HL-60 (cell line): ENCODE measurements around the gene EXOC5.

Experiments
- DNase-seq, 2 experiments: peaks; one replicate each; pipeline ENCODE4 v3.0.0-alpha.2; 2010 to 2020; ENCODE audit warnings: low read depth in 1 of 2, low spot score in 1 of 2
- H3K27ac ChIP-seq: fragments of 250-450 bp; sonication (Bioruptor Pico); replicated peaks from 2 replicates; pipeline ENCODE4 v1.5.1; 2020; ENCODE audit warnings: mild to moderate bottlenecking, moderate library complexity
- H3K27me3 ChIP-seq: fragments of 250-450 bp; sonication (Bioruptor Pico); 2 replicates; pipeline ENCODE4 v1.5.1; 2021; ENCODE audit warnings: mild to moderate bottlenecking, moderate library complexity; ENCODE audit not compliant: insufficient read depth, poor library complexity, severe bottlenecking
- H3K4me3 ChIP-seq: replicated peaks from 2 replicates; pipeline ENCODE4 v1.5.1; 2011; ENCODE audit warnings: mild to moderate bottlenecking, control low read depth, low read length; ENCODE audit not compliant: insufficient read depth
- GABPA ChIP-seq: IDR thresholded peaks from 2 replicates; pipeline ENCODE4 v1.6.1; 2012; ENCODE audit warnings: low read depth
- POLR2AphosphoS5 ChIP-seq: IDR thresholded peaks from 2 replicates; pipeline ENCODE4 v1.6.1; 2012; ENCODE audit warnings: low read depth
- SPI1 ChIP-seq: IDR thresholded peaks from 2 replicates; pipeline ENCODE4 v1.6.1; 2012; ENCODE audit warnings: low read depth, mild to moderate bottlenecking, borderline replicate concordance
- TF ChIP-seq, protein P1 (sequence below): IDR thresholded peaks from one replicate; pipeline ENCODE4 v1.5.1; 2011; ENCODE audit warnings: low read length, control low read depth, inconsistent platforms; ENCODE audit not compliant: insufficient read depth
- TF ChIP-seq, protein P2 (sequence below): IDR thresholded peaks from 2 replicates; pipeline ENCODE4 v1.6.1; 2012; ENCODE audit warnings: low read depth; ENCODE audit not compliant: insufficient replicate concordance

Gene EXOC5

DNA sequence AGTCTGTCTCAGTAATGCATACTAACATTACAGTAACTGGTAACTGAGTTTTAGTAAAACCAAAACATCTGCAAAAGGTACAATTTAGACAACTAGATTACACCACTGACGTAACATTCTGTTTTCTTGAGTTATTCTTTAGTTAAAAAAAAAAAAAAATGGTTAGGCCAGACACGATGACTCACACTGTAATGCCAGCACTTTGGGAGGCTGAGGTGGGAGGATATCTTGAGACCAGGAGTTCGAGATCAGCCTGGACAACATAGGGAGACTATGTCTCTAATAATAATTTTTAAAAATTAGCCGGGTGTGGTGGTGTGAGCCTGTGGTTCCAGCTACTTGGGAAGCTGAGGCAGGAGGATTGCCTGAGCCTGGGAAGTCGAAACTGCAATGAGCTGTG, 34.2 kb upstream of the EXOC5 start:
- Histone ChIP-seq H3K27ac (no peak overlapping the region), H3K4me3 (no peak overlapping the region), H3K27me3 (no peaks in the 10 kb centered on the region)
- TF ChIP-seq, protein P1, sequence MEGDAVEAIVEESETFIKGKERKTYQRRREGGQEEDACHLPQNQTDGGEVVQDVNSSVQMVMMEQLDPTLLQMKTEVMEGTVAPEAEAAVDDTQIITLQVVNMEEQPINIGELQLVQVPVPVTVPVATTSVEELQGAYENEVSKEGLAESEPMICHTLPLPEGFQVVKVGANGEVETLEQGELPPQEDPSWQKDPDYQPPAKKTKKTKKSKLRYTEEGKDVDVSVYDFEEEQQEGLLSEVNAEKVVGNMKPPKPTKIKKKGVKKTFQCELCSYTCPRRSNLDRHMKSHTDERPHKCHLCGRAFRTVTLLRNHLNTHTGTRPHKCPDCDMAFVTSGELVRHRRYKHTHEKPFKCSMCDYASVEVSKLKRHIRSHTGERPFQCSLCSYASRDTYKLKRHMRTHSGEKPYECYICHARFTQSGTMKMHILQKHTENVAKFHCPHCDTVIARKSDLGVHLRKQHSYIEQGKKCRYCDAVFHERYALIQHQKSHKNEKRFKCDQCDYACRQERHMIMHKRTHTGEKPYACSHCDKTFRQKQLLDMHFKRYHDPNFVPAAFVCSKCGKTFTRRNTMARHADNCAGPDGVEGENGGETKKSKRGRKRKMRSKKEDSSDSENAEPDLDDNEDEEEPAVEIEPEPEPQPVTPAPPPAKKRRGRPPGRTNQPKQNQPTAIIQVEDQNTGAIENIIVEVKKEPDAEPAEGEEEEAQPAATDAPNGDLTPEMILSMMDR, result no peak
- TF ChIP-seq SPI1, result no peak
- no peak for TF ChIP-seq POLR2AphosphoS5
- no peak for TF ChIP-seq GABPA
- TF ChIP-seq, protein P2, sequence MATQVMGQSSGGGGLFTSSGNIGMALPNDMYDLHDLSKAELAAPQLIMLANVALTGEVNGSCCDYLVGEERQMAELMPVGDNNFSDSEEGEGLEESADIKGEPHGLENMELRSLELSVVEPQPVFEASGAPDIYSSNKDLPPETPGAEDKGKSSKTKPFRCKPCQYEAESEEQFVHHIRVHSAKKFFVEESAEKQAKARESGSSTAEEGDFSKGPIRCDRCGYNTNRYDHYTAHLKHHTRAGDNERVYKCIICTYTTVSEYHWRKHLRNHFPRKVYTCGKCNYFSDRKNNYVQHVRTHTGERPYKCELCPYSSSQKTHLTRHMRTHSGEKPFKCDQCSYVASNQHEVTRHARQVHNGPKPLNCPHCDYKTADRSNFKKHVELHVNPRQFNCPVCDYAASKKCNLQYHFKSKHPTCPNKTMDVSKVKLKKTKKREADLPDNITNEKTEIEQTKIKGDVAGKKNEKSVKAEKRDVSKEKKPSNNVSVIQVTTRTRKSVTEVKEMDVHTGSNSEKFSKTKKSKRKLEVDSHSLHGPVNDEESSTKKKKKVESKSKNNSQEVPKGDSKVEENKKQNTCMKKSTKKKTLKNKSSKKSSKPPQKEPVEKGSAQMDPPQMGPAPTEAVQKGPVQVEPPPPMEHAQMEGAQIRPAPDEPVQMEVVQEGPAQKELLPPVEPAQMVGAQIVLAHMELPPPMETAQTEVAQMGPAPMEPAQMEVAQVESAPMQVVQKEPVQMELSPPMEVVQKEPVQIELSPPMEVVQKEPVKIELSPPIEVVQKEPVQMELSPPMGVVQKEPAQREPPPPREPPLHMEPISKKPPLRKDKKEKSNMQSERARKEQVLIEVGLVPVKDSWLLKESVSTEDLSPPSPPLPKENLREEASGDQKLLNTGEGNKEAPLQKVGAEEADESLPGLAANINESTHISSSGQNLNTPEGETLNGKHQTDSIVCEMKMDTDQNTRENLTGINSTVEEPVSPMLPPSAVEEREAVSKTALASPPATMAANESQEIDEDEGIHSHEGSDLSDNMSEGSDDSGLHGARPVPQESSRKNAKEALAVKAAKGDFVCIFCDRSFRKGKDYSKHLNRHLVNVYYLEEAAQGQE, result no peak
- DNase-seq, result no peak

DNA sequence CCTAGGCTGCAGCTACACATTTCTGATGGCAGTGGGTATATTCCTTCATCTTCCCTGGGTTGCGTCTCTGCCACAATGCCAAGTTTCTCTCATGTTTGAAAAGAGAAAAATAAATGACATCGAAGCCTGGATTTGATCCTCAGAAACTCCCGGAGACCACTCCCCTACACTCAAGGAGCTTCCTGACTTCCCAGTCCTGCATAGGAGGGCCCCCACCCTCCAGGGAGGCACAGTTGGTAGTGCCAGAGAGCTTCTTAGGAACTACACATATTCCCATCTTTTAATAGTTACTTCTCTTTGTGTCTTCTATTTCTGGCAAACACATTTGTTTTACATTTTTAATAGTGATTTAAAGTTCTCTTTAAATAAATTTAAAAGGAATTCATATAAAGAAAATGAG, 30.8 kb upstream of the EXOC5 start:
- no peak overlapping the region for H3K4me3 ChIP-seq
- TF ChIP-seq, protein P1, result no peak
- TF ChIP-seq SPI1, result no peak
- TF ChIP-seq, protein P2, result no peak
- no peak for TF ChIP-seq POLR2AphosphoS5
- TF ChIP-seq GABPA, result no peak
- DNase-seq, result no peak
- no peaks in the 10 kb centered on the region for H3K27me3 ChIP-seq
- no peak overlapping the region for H3K27ac ChIP-seq

DNA sequence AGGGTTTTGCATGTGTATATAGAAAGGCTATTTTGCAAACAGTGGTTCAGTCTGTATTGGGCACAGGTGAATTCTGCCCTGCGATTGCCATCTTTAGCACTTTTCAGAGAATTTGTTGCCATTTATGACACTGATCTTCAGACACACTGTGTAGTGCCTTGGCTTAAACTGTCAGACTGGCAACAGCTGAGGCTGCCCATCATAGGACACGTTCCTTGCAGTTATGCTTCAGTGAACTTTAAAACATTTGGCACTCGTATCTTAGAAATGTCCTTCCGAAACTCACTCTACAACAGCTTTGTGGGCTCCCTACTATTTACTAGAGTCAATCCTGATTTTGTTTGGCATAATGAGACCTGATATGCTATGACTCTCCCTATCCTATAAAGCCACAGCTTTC, 29.1 kb upstream of the EXOC5 start:
- no peak overlapping the region for H3K27ac ChIP-seq
- H3K27me3 ChIP-seq, result no peaks in the 10 kb centered on the region
- TF ChIP-seq GABPA (no peak), POLR2AphosphoS5 (no peak), SPI1 (no peak)
- TF ChIP-seq, protein P1, result no peak
- TF ChIP-seq, protein P2, result no peak
- no peak overlapping the region for H3K4me3 ChIP-seq
- DNase-seq, result no peak
